Astrocyte (in vitro differentiated cells and primary cell): ENCODE results near the gene CPZ. TPM values are rescaled to one million over a fixed set of nuclear protein-coding genes. Genes with fewer than 3 reads are reported as not detected.

Experiments
- DNase-seq: peaks from one replicate; pipeline ENCODE4 v3.0.0-alpha.2; 2010; ENCODE audit warnings: low read depth
- FAIRE-seq: peaks from 2 replicates; lab custom pipeline; 2011; peaks lifted over from hg19 to GRCh38; lab: Jason Lieb, UNC
- H2AFZ ChIP-seq: 2 replicates; pipeline ENCODE4 v1.6.0; 2012; ENCODE audit warnings: low read depth, low read length, inconsistent platforms
- H3K27ac ChIP-seq: 2 replicates; pipeline ENCODE4 v1.5.1; 2011; ENCODE audit warnings: low read depth, low read length, inconsistent platforms
- H3K27me3 ChIP-seq: 2 replicates; pipeline ENCODE4 v1.6.0; 2011; ENCODE audit warnings: low read length, inconsistent platforms; ENCODE audit not compliant: insufficient read depth
- H3K36me3 ChIP-seq: 2 replicates; pipeline ENCODE4 v1.5.1; 2011; ENCODE audit warnings: low read length, inconsistent platforms; ENCODE audit not compliant: insufficient read depth
- H3K4me1 ChIP-seq: 2 replicates; pipeline ENCODE4 v1.5.1; 2011; ENCODE audit warnings: low read length, inconsistent platforms; ENCODE audit not compliant: insufficient read depth
- H3K4me2 ChIP-seq: 2 replicates; pipeline ENCODE4 v1.6.0; 2012; ENCODE audit warnings: low read length, inconsistent platforms
- H3K4me3 ChIP-seq: 2 replicates; pipeline ENCODE4 v1.5.1; 2011; ENCODE audit warnings: low read depth, mild to moderate bottlenecking, low read length, inconsistent platforms; ENCODE audit not compliant: insufficient read depth
- H3K79me2 ChIP-seq: 2 replicates; pipeline ENCODE4 v1.6.0; 2012; ENCODE audit warnings: mild to moderate bottlenecking, low read length, inconsistent platforms; ENCODE audit not compliant: insufficient read depth
- H3K9ac ChIP-seq: 2 replicates; pipeline ENCODE4 v1.6.0; 2012; ENCODE audit warnings: mild to moderate bottlenecking, low read length, inconsistent platforms
- H3K9me3 ChIP-seq: 2 replicates; pipeline ENCODE4 v1.5.1; 2012; ENCODE audit warnings: low read depth, mild to moderate bottlenecking, low read length, inconsistent platforms; ENCODE audit not compliant: insufficient read depth
- H4K20me1 ChIP-seq: 2 replicates; pipeline ENCODE4 v1.6.0; 2012; ENCODE audit warnings: low read length, inconsistent platforms; ENCODE audit not compliant: insufficient read depth
- H3K27ac Mint-ChIP-seq: one replicate; pipeline ENCODE4 v1.8.0; 2021; ENCODE audit warnings: mild to moderate bottlenecking, mixed read lengths; ENCODE audit not compliant: unreplicated experiment
- H3K27me3 Mint-ChIP-seq: one replicate; pipeline ENCODE4 v1.8.0; 2021; ENCODE audit warnings: low read depth, mixed read lengths; ENCODE audit not compliant: unreplicated experiment
- H3K36me3 Mint-ChIP-seq: one replicate; pipeline ENCODE4 v1.8.0; 2021; ENCODE audit warnings: low read depth, mixed read lengths; ENCODE audit not compliant: unreplicated experiment
- H3K4me1 Mint-ChIP-seq: one replicate; pipeline ENCODE4 v1.8.0; 2021; ENCODE audit warnings: low read depth, mixed read lengths; ENCODE audit not compliant: unreplicated experiment
- H3K4me3 Mint-ChIP-seq: one replicate; pipeline ENCODE4 v1.8.0; 2021; ENCODE audit warnings: mild to moderate bottlenecking, moderate library complexity, mixed read lengths; ENCODE audit not compliant: unreplicated experiment
- H3K9me3 Mint-ChIP-seq: one replicate; pipeline ENCODE4 v1.8.0; 2021; ENCODE audit warnings: mild to moderate bottlenecking, mixed read lengths; ENCODE audit not compliant: unreplicated experiment
- EZH2 ChIP-seq: IDR thresholded peaks from 2 replicates; pipeline ENCODE4 v1.6.1; 2012; ENCODE audit warnings: mild to moderate bottlenecking, low read length, inconsistent platforms; ENCODE audit not compliant: insufficient read depth
- total RNA-seq: library from RNA; stranded (reverse); gene quantifications from 2 replicates; pipeline ENCODE4 v1.2.1, GENCODE V29; 2021
- TF ChIP-seq, protein P1 (sequence below): IDR thresholded peaks from 2 replicates; pipeline ENCODE4 v1.5.1; 2011; ENCODE audit warnings: low read depth, mild to moderate bottlenecking, inconsistent platforms, low read length, moderate library complexity; ENCODE audit not compliant: insufficient read depth

Gene CPZ
- total RNA-seq, 1 donor from 2014 or later: 6.3 TPM

DNA sequence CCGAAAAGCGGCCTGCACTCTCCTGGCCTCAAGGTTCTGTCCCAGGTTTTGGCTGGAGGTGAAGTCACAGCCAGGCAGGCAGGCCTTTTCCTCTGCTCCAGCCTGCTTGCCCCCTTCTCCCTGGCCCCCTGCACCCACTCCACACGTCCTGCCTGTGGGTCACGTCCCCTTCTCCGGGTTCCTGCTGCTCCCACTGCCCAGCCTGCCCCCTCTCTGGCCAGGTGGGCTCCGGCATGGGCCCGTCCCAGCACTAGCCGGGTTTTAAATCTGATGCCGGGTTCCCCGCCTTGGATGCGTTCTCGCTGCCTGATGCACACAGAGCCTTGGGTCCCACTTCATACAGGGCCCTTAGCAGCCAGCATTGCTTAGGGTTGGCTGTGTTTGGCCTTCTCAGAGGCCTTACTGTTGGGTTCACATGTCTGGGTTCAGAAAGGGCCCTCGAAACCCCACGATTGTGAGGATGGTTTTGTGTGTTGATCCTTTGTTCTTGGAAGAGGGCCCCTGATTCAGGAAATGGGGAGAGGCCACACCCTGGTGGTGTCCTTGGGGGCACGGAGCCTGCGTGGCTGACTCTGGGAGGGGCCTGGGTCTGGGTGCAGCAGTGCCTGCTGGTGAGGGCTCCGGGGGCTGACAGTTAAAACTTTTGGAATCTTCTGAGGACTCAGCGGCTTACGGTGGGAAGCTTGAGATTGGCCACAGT is 6.0 kb downstream of the CPZ start:
- H3K27ac ChIP-seq: no peak overlapping the region

DNA sequence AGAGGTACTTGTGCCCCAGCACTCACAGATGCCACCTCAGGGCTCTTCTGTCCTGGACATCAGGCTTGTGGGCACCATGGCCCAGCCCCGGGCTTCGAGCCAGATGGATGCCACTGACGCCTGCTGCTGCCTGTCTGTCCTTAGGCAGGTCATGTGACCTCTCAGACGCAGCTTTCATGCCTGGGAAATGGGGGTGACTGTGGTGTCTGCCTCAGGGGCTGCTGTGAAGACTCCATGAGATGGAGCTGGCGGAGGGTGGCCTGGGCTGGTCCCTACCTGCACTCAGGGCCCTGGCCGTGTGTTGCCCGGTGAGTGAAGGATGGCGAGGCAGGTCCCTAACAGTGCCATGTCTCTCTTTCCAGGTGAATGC is 6.5 kb downstream of the CPZ start:
- Histone ChIP-seq H3K27me3 (peaks cover 6% of the 10 kb centered on the region), H3K9ac (no peak overlapping the region), H3K9me3 (no peaks in the 10 kb centered on the region), H2AFZ (no peak overlapping the region), H3K4me2 (peak overlapping the region; percentile 31), H3K27ac (no peak overlapping the region), H4K20me1 (peaks cover 3% of the 10 kb centered on the region), H3K79me2 (no peaks in the 10 kb centered on the region), H3K36me3 (no peaks in the 10 kb centered on the region), H3K4me1 (peaks cover 9% of the 10 kb centered on the region), H3K4me3 (no peak overlapping the region)
- Mint-ChIP-seq H3K27ac (no peak overlapping the region), H3K4me3 (no peak overlapping the region), H3K9me3 (no peaks in the 10 kb centered on the region), H3K4me1 (no peaks in the 10 kb centered on the region), H3K36me3 (no peaks in the 10 kb centered on the region), H3K27me3 (peaks cover 46% of the 10 kb centered on the region)
- FAIRE-seq (no peak), DNase-seq (no peak)
- TF ChIP-seq EZH2: no peak
- TF ChIP-seq, protein P1, sequence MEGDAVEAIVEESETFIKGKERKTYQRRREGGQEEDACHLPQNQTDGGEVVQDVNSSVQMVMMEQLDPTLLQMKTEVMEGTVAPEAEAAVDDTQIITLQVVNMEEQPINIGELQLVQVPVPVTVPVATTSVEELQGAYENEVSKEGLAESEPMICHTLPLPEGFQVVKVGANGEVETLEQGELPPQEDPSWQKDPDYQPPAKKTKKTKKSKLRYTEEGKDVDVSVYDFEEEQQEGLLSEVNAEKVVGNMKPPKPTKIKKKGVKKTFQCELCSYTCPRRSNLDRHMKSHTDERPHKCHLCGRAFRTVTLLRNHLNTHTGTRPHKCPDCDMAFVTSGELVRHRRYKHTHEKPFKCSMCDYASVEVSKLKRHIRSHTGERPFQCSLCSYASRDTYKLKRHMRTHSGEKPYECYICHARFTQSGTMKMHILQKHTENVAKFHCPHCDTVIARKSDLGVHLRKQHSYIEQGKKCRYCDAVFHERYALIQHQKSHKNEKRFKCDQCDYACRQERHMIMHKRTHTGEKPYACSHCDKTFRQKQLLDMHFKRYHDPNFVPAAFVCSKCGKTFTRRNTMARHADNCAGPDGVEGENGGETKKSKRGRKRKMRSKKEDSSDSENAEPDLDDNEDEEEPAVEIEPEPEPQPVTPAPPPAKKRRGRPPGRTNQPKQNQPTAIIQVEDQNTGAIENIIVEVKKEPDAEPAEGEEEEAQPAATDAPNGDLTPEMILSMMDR: no peak

More for the DNA sequence above, 6.0 kb downstream of the CPZ start:
- no peaks in the 10 kb centered on the region for H3K9me3 ChIP-seq
- DNase-seq (no peak), FAIRE-seq (no peak)
- no peak overlapping the region for H2AFZ ChIP-seq
- no peak for TF ChIP-seq EZH2
- TF ChIP-seq, protein P1: no peak
- Mint-ChIP-seq H3K36me3 (no peaks in the 10 kb centered on the region), H3K4me1 (no peaks in the 10 kb centered on the region), H3K9me3 (no peaks in the 10 kb centered on the region), H3K4me3 (no peak overlapping the region), H3K27ac (no peak overlapping the region), H3K27me3 (peaks cover 50% of the 10 kb centered on the region)
- H3K9ac ChIP-seq: no peak overlapping the region
- no peak overlapping the region for H3K4me2 ChIP-seq
- H3K4me1 ChIP-seq: peaks cover 9% of the 10 kb centered on the region
- no peaks in the 10 kb centered on the region for H3K36me3 ChIP-seq
- H3K4me3 ChIP-seq: no peak overlapping the region
- peaks cover 3% of the 10 kb centered on the region for H4K20me1 ChIP-seq
- H3K27me3 ChIP-seq: peaks cover 11% of the 10 kb centered on the region
- no peaks in the 10 kb centered on the region for H3K79me2 ChIP-seq

DNA sequence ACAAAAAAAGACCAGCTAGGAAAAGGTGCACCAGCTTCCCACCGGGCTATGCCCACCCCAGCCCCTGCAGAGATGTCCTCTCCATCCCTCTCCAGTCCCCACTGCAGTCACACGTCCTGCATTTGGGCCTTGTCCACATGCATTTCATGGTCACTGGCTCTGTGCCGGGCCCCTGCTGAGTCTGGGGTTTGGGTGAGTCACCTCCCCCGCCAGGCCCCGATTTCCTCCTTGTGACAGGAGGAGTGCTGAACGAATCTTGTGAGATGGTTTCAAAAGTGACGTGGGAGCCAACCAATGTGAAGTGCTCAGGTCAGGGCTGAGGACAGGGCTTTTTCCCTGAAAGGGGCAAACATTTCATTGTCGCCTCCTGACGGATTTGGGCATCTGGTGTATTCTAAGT is 7.1 kb downstream of the CPZ start:
- H3K4me3 Mint-ChIP-seq: no peak overlapping the region
- no peaks in the 10 kb centered on the region for H3K36me3 Mint-ChIP-seq
- Histone ChIP-seq H2AFZ (no peak overlapping the region), H3K9ac (no peak overlapping the region), H3K27ac (no peak overlapping the region), H3K27me3 (peaks cover 3% of the 10 kb centered on the region), H3K4me3 (no peak overlapping the region), H3K79me2 (no peaks in the 10 kb centered on the region), H3K36me3 (no peaks in the 10 kb centered on the region), H4K20me1 (peaks cover 3% of the 10 kb centered on the region), H3K9me3 (no peaks in the 10 kb centered on the region), H3K4me1 (peaks cover 9% of the 10 kb centered on the region), H3K4me2 (peak overlapping the region; percentile 31)
- FAIRE-seq (peak; percentile 49), DNase-seq (peak; percentile 89)
- TF ChIP-seq, protein P1: no peak
- no peak for TF ChIP-seq EZH2
- H3K27me3 Mint-ChIP-seq: peaks cover 46% of the 10 kb centered on the region
- no peaks in the 10 kb centered on the region for H3K4me1 Mint-ChIP-seq
- H3K27ac Mint-ChIP-seq: peak overlapping the region; percentile 41
- no peaks in the 10 kb centered on the region for H3K9me3 Mint-ChIP-seq
